Osteocyte (in vitro differentiated cells): ENCODE data around the gene MARCKSL1. TPM values are rescaled to one million over a fixed set of nuclear protein-coding genes. Genes with fewer than 3 reads are reported as not detected.

ENCODE experiments used
- DNase-seq: peaks from one replicate; pipeline ENCODE4 v3.0.0; 2021; ENCODE audit warnings: mixed read lengths; ENCODE audit not compliant: unreplicated experiment; ENCODE audit errors: extremely low spot score
- H3K27ac Mint-ChIP-seq: one replicate; pipeline ENCODE4 v1.8.0; 2021; ENCODE audit warnings: mild to moderate bottlenecking, mixed read lengths; ENCODE audit not compliant: unreplicated experiment
- H3K27me3 Mint-ChIP-seq: one replicate; pipeline ENCODE4 v1.8.0; 2021; ENCODE audit warnings: mixed read lengths; ENCODE audit not compliant: unreplicated experiment
- H3K36me3 Mint-ChIP-seq: one replicate; pipeline ENCODE4 v1.8.0; 2021; ENCODE audit warnings: mixed read lengths; ENCODE audit not compliant: unreplicated experiment
- H3K4me1 Mint-ChIP-seq: one replicate; pipeline ENCODE4 v1.8.0; 2021; ENCODE audit warnings: mixed read lengths; ENCODE audit not compliant: unreplicated experiment
- H3K4me3 Mint-ChIP-seq: one replicate; pipeline ENCODE4 v1.8.0; 2021; ENCODE audit warnings: mild to moderate bottlenecking, moderate library complexity, mixed read lengths; ENCODE audit not compliant: unreplicated experiment
- H3K9me3 Mint-ChIP-seq: one replicate; pipeline ENCODE4 v1.8.0; 2021; ENCODE audit warnings: mixed read lengths; ENCODE audit not compliant: unreplicated experiment
- CTCF ChIP-seq: fragments of 200-600 bp; sonication (generic); IDR thresholded peaks from 2 replicates; pipeline ENCODE4 v1.5.0; 2021; ENCODE audit warnings: antibody characterized with exemption, mild to moderate bottlenecking, moderate library complexity
- total RNA-seq: library from RNA; stranded (reverse); gene quantifications from 2 replicates; pipeline ENCODE4 v1.2.1, GENCODE V29; 2021

Gene MARCKSL1
- total RNA-seq, 1 donor from 2014 or later, result 169 TPM

DNA sequence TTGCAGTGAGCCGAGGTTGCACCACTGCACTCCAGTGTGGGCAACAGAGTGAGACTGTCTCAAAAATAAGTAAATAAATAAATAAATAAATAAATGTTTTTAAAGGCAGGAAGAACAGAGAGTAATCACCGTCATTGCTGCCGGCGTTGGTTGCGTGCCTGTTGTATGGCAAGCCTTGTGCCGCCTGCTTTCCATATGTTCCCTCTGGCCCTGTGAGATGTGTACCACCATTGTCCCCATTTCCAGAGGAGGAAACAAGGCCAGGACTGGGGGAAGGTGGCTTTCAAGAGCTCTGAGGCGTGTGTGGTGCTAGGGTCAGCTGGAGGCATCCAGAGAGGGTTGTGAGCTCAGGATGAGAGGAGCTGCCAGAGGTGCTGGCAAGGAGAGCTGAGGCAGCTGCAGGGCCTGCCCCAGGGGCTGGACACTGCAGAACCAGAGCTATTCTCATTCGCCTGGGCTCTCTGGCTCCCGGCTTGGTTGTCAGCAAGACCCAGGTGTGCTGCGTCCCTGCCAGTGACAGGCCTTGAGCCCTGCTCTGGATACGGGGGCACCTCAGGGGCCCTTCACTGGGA, 5.2 kb upstream of the MARCKSL1 start:
- H3K4me3 Mint-ChIP-seq, result no peak overlapping the region
- no peaks in the 10 kb centered on the region for H3K36me3 Mint-ChIP-seq
- H3K27ac Mint-ChIP-seq, result no peak overlapping the region
- H3K4me1 Mint-ChIP-seq, result peaks cover 13% of the 10 kb centered on the region
- H3K27me3 Mint-ChIP-seq, result no peaks in the 10 kb centered on the region
- DNase-seq, result no peak
- no peak for TF ChIP-seq CTCF
- H3K9me3 Mint-ChIP-seq, result no peaks in the 10 kb centered on the region

DNA sequence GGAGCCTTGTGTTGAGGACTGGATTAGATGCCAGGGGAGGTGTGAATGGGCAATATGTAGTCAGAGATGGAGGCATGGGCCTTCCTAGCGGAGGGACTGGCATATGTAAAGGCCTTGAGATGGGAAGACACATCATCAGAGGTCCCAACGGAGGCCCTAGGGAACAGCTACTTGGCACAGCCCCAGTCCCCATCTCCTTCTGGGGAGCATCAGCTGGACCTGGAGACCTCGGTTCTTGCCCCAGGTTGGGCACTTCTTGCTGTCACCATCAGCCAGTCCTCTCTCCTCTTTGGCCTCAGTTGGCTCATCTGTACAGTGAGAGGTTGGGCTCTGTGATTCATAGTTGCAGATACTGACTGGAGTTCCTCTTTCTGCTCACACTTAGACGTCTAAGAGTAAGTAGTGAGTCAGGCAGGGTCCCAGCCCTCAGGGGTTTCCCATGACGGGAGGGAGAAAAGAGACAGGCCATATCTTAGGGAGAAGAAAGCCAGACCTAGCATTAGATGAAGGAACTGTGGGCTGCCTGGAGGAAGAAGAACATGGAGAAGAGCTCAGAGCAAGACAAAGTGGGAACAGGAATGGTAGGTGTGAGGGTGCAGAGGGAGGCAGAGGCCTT, 3.4 kb upstream of the MARCKSL1 start:
- H3K4me3 Mint-ChIP-seq, result no peak overlapping the region
- no peak for TF ChIP-seq CTCF
- no peaks in the 10 kb centered on the region for H3K36me3 Mint-ChIP-seq

GRCh38 chr1:32338637-32339145, 2.7 kb upstream of the MARCKSL1 start:
- Mint-ChIP-seq H3K36me3 (peaks cover 6% of the 10 kb centered on the region), H3K4me3 (no peak overlapping the region), H3K4me1 (peaks cover 25% of the 10 kb centered on the region), H3K9me3 (no peaks in the 10 kb centered on the region), H3K27ac (no peak overlapping the region), H3K27me3 (no peaks in the 10 kb centered on the region)
- no peak for TF ChIP-seq CTCF
- DNase-seq, result no peak

More for the DNA sequence above, 3.4 kb upstream of the MARCKSL1 start:
- H3K27ac Mint-ChIP-seq, result no peak overlapping the region
- no peak for DNase-seq
- no peaks in the 10 kb centered on the region for H3K27me3 Mint-ChIP-seq
- H3K4me1 Mint-ChIP-seq, result peaks cover 18% of the 10 kb centered on the region
- H3K9me3 Mint-ChIP-seq, result no peaks in the 10 kb centered on the region

DNA sequence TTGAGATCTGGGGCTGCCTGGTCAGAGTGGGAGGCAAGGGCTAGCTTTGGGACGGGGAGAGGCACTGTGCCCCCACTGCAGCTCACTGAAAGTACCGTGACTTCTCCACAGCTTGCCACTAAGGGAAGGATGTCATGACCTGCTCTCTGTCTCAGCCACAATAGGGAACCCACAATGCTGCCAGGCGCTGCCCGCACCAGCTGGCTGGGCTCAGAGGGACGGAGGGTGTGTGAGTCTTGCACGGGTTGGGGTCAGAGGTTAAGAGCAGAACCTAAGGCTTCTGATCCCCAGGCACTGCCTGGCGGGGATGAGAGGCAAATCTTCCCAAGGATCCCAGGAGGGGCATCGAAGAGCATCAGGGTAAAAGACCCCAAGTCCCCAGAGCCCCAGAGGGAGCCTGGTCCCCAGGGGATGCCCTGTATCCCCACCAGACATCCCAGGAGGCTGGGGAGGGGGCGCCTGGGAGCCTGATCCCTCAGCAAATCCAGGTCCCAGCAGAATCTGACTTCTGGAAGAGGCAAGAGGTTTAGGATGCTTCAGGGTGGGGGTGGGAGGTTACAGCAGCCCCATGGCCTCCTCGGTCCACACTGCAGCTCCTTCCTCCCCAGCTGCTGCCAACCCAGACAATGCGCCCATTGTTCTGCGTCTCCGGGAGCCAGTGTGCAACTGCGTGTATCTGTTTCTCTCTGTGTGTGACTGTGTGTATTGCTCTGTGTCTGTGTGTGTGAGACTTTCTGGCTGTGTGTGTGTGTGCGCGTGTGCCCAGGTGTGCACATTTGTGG, 2.0 kb upstream of the MARCKSL1 start:
- Mint-ChIP-seq H3K4me3 (no peak overlapping the region), H3K27me3 (no peaks in the 10 kb centered on the region)

More for the DNA sequence above, 2.0 kb upstream of the MARCKSL1 start:
- Mint-ChIP-seq H3K27ac (no peak overlapping the region), H3K36me3 (peaks cover 9% of the 10 kb centered on the region), H3K9me3 (no peaks in the 10 kb centered on the region), H3K4me1 (peaks cover 29% of the 10 kb centered on the region)
- DNase-seq, result no peak
- no peak for TF ChIP-seq CTCF
